K562 (cell line): ENCODE results near the gene SMARCA1.

ENCODE experiments used
- BRCA1 ChIP-seq, 2 experiments: fragments of 450-650 bp in 1 of 2; sonication (generic) in 1 of 2; formaldehyde crosslinking in 1 of 2; IDR thresholded peaks; 2 replicates each; pipeline versions ENCODE4 v1.5.0 to v1.6.1; 2017 to 2020; ENCODE audit warnings: mild to moderate bottlenecking in 1 of 2, missing genetic modification reagents in 1 of 2
- CBX3 ChIP-seq, 2 experiments: IDR thresholded peaks; 1 replicate in 1 of 2; 2 replicates in 1 of 2; pipeline ENCODE4 v1.6.1; 2012; ENCODE audit warnings: inconsistent platforms in 2 of 2, low read length in 2 of 2, borderline replicate concordance in 1 of 2, control low read depth in 1 of 2
- NCOA1 ChIP-seq: fragments of 450-650 bp; IDR thresholded peaks from 2 replicates; pipeline ENCODE4 v1.6.1; 2016; ENCODE audit warnings: low read depth
- NRF1 ChIP-seq, 2 experiments: fragments of 450-650 bp; IDR thresholded peaks in 1 of 2; conservative IDR thresholded peaks in 1 of 2; 2 replicates each; pipeline ENCODE4 v1.6.1; 2014; ENCODE audit warnings: mild to moderate bottlenecking in 2 of 2
- POLR2A ChIP-seq: fragments of 450-650 bp; conservative IDR thresholded peaks from 2 replicates; pipeline ENCODE4 v1.6.1; 2016
- SMC3 ChIP-seq: conservative IDR thresholded peaks from 2 replicates; pipeline ENCODE4 v1.6.1; 2011; ENCODE audit warnings: low read depth, low read length, improper control_type of control experiment; ENCODE audit not compliant: insufficient read depth
- TAF1 ChIP-seq: IDR thresholded peaks from 2 replicates; pipeline ENCODE4 v1.6.1; 2011; ENCODE audit warnings: mild to moderate bottlenecking, low read length, moderate library complexity; ENCODE audit not compliant: insufficient read depth, control insufficient read depth, severe bottlenecking; ENCODE audit errors: extremely low read depth
- ZNF707 ChIP-seq: fragments of 250-450 bp; sonication (Bioruptor Pico); conservative IDR thresholded peaks from 2 replicates; pipeline ENCODE4 v1.8.0; 2022; ENCODE audit warnings: inconsistent platforms, mild to moderate bottlenecking, moderate library complexity

GRCh38 chrX:129524250-129524850 lies 1.1 kb upstream of the SMARCA1 start:
- TF ChIP-seq BRCA1 (IDR thresholded peaks at IDR 0.05) (no peak), BRCA1 (CRISPR knock-in tag; IDR thresholded peaks at IDR 0.05) (no peak), SMC3 (no peak), TAF1 (no peak), ZNF707 (CRISPR knock-in tag) (no peak), POLR2A (no peak), NRF1 (conservative IDR thresholded peaks at IDR 0.05 in 1 of 2, IDR thresholded peaks at IDR 0.05 in 1 of 2) (no peak), CBX3 (IDR thresholded peaks at IDR 0.05; ENCODE audit: borderline replicate concordance in 1 of 2, low read length in 2 of 2) (no peak), NCOA1 (no peak)
